A549 (cell line): Measurements from ENCODE around the gene MCM7.

Source experiments
- CTCF ChIP-seq: fragments of >200 bp; sonication (Bioruptor Twin); formaldehyde crosslinking; IDR thresholded peaks from 3 replicates; pipeline ENCODE4 v1.5.1; 2016
- EP300 ChIP-seq, 2 experiments: fragments of >200 bp; sonication (Bioruptor Twin); formaldehyde crosslinking; IDR thresholded peaks; 2 replicates in 1 of 2; 3 replicates in 1 of 2; pipeline ENCODE4 v1.6.1; 2016 to 2017
- HES2 ChIP-seq: fragments of >200 bp; sonication (Bioruptor Twin); formaldehyde crosslinking; IDR thresholded peaks from 2 replicates; pipeline ENCODE4 v1.6.1; 2016
- HMGXB4 ChIP-seq: fragments of 250-450 bp; sonication (Bioruptor Pico); IDR thresholded peaks from 2 replicates; pipeline ENCODE4 v1.5.0; 2021; ENCODE audit warnings: mild to moderate bottlenecking, moderate library complexity, borderline replicate concordance
- MAFK ChIP-seq: fragments of 450-650 bp; IDR thresholded peaks from 2 replicates; pipeline ENCODE4 v1.6.1; 2014; ENCODE audit not compliant: partially characterized antibody
- POLR2AphosphoS2 ChIP-seq: conservative IDR thresholded peaks from 2 replicates; pipeline ENCODE4 v1.6.1; 2012; ENCODE audit warnings: low read length, improper control_type of control experiment, inconsistent platforms
- RARB ChIP-seq: fragments of 250-450 bp; sonication (Bioruptor Pico); IDR thresholded peaks from 2 replicates; pipeline ENCODE4 v1.8.0; 2021; ENCODE audit warnings: mild to moderate bottlenecking, moderate library complexity
- RCOR1 ChIP-seq: fragments of 150-350 bp; IDR thresholded peaks from 2 replicates; pipeline ENCODE4 v1.6.1; 2014; ENCODE audit warnings: antibody characterized with exemption, low read length, low read depth
- SMC3 ChIP-seq: fragments of >200 bp; sonication (Bioruptor Twin); formaldehyde crosslinking; IDR thresholded peaks from 3 replicates; pipeline ENCODE4 v1.6.1; 2018; ENCODE audit warnings: inconsistent platforms

- TF ChIP-seq CTCF, result no peak
- TF ChIP-seq HMGXB4 (CRISPR knock-in tag), result no peak
- no peak for TF ChIP-seq RCOR1
- no peak for TF ChIP-seq POLR2AphosphoS2
- no peak for TF ChIP-seq HES2
- no peak for TF ChIP-seq SMC3
- no peak for TF ChIP-seq RARB (CRISPR knock-in tag)
- TF ChIP-seq MAFK, result no peak
- no peak for TF ChIP-seq EP300 (IDR thresholded peaks at IDR 0.05)
These were observed 46.1 kb upstream of the MCM7 start for GRCh38 chr7:100147278-100147677.
